A549 (cell line): ENCODE measurements around the gene GPR26. TPM values are rescaled to one million over a fixed set of nuclear protein-coding genes. Genes with fewer than 3 reads are reported as not detected.

ENCODE experiments used
- ATAC-seq, 2 experiments: fragments of 200-7000 bp in 1 of 2; fragments of >200 bp in 1 of 2; cut with Nextera tagmentation in 1 of 2; cut with Tn5 transposase in 1 of 2; 3 replicates each; pipeline versions ENCODE4 v1.8.0 to v1.9.1; 2018 to 2020; ENCODE audit warnings: mild to moderate bottlenecking in 1 of 2, moderate library complexity in 1 of 2
- CTCF ChIA-PET: fragments of 300-600 bp; sonication (Branson Sonifier 250); formaldehyde crosslinking; extraction: SDS; loops from one replicate; lab custom pipeline; 2021; ENCODE audit warnings: antibody characterized with exemption, inconsistent platforms; lab: Yijun Ruan, JAX
- POLR2A ChIA-PET: fragments of 350-600 bp; formaldehyde crosslinking; extraction: SDS; loops from one replicate; lab custom pipeline; 2021; ENCODE audit warnings: antibody characterized with exemption, inconsistent platforms; lab: Yijun Ruan, JAX
- DNase-seq, 2 experiments: peaks; one replicate each; pipeline versions ENCODE4 v3.0.0 to v3.0.0-alpha.2; 2011 to 2016; ENCODE audit warnings: low read depth in 1 of 2, low spot score in 1 of 2
- FAIRE-seq: peaks from 2 replicates; lab custom pipeline; 2011; peaks lifted over from hg19 to GRCh38; lab: Jason Lieb, UNC
- H3K27ac ChIP-seq, 2 experiments: fragments of >200 bp; sonication (Bioruptor Twin); formaldehyde crosslinking; 3 replicates each; pipeline ENCODE4 v1.5.1; 2016 to 2017
- H3K4me1 ChIP-seq: fragments of >200 bp; sonication (Bioruptor Twin); formaldehyde crosslinking; 3 replicates; pipeline ENCODE4 v1.6.1; 2016
- H3K4me2 ChIP-seq: fragments of >200 bp; sonication (Bioruptor Twin); formaldehyde crosslinking; 3 replicates; pipeline ENCODE4 v1.6.1; 2016
- H3K4me3 ChIP-seq: fragments of >200 bp; sonication (Bioruptor Twin); formaldehyde crosslinking; 3 replicates; pipeline ENCODE4 v1.5.1; 2016
- H3K9me3 ChIP-seq: fragments of >200 bp; sonication (Bioruptor Twin); formaldehyde crosslinking; 3 replicates; pipeline ENCODE4 v1.6.1; 2016
- BHLHE40 ChIP-seq: IDR thresholded peaks from 2 replicates; pipeline ENCODE4 v1.6.1; 2012; ENCODE audit warnings: low read depth, low read length, inconsistent platforms
- CBX8 ChIP-seq: fragments of 200-600 bp; sonication (generic); IDR thresholded peaks from 2 replicates; pipeline ENCODE4 v1.6.1; 2016
- CEBPB ChIP-seq, 2 experiments: fragments of >200 bp in 1 of 2; sonication (Bioruptor Twin) in 1 of 2; formaldehyde crosslinking in 1 of 2; IDR thresholded peaks; 2 replicates each; pipeline ENCODE4 v1.6.1; 2012 to 2016
- EP300 ChIP-seq, 2 experiments: fragments of >200 bp; sonication (Bioruptor Twin); formaldehyde crosslinking; IDR thresholded peaks; 2 replicates in 1 of 2; 3 replicates in 1 of 2; pipeline ENCODE4 v1.6.1; 2016 to 2017
- GATA3 ChIP-seq: IDR thresholded peaks from 2 replicates; pipeline ENCODE4 v1.6.1; 2012; ENCODE audit warnings: borderline replicate concordance
- HOXA7 ChIP-seq: fragments of 250-450 bp; sonication (Bioruptor Pico); IDR thresholded peaks from 2 replicates; pipeline ENCODE4 v1.5.0; 2020; ENCODE audit warnings: mild to moderate bottlenecking, moderate library complexity
- HOXB5 ChIP-seq: fragments of 250-450 bp; sonication (Bioruptor Pico); IDR thresholded peaks from 2 replicates; pipeline ENCODE4 v1.5.0; 2020; ENCODE audit warnings: mild to moderate bottlenecking, moderate library complexity
- JUN ChIP-seq, 2 experiments: fragments of >200 bp; sonication (Bioruptor Twin); formaldehyde crosslinking; IDR thresholded peaks; 2 replicates in 1 of 2; 3 replicates in 1 of 2; pipeline ENCODE4 v1.6.1; 2016 to 2017
- MAZ ChIP-seq: fragments of 150-350 bp; IDR thresholded peaks from 2 replicates; pipeline ENCODE4 v1.6.1; 2014; ENCODE audit warnings: antibody characterized with exemption, low read depth, low read length, borderline replicate concordance
- NFE2L2 ChIP-seq: fragments of 150-350 bp; conservative IDR thresholded peaks from 2 replicates; pipeline ENCODE4 v1.6.1; 2014; ENCODE audit warnings: low read length
- POLR2AphosphoS2 ChIP-seq: conservative IDR thresholded peaks from 2 replicates; pipeline ENCODE4 v1.6.1; 2012; ENCODE audit warnings: low read length, improper control_type of control experiment, inconsistent platforms
- RNF2 ChIP-seq: fragments of 200-600 bp; sonication (generic); IDR thresholded peaks from 2 replicates; pipeline ENCODE4 v1.6.1; 2016; ENCODE audit warnings: low read depth, mild to moderate bottlenecking, antibody characterized with exemption, moderate library complexity, borderline replicate concordance
- ZSCAN20 ChIP-seq: fragments of 250-450 bp; sonication (Bioruptor Pico); IDR thresholded peaks from 2 replicates; pipeline ENCODE4 v1.8.0; 2022; ENCODE audit warnings: mild to moderate bottlenecking, moderate library complexity
- WGBS: methylation state at CpG from one replicate; pipeline ENCODE4 v1.1.6; 2017; ENCODE audit errors: missing lambda C conversion rate; 5-methylcytosine and 5-hydroxymethylcytosine counted together
- polyA plus RNA-seq, 4 experiments: library from polyadenylated mRNA; depleted of rRNA in 3 of 4; stranded (reverse); fragments of >200 nt; fragmentation: RNase III in 1 of 4; extraction: RNeasy Plus Mini Kit Qiagen cat#74134 plus additional on column Dnase treatment in 1 of 4; gene quantifications; 2 replicates in 3 of 4; 3 replicates in 1 of 4; pipeline ENCODE4 v1.2.3, GENCODE V29; 2011 to 2017
- TF ChIP-seq, protein P1 (sequence below): IDR thresholded peaks from 2 replicates; pipeline ENCODE4 v1.6.1; 2012; ENCODE audit warnings: low read depth, borderline replicate concordance
- TF ChIP-seq, protein P2 (sequence below): fragments of 250-450 bp; sonication (Bioruptor Pico); IDR thresholded peaks from 2 replicates; pipeline ENCODE4 v1.5.0; 2021; ENCODE audit warnings: mild to moderate bottlenecking, moderate library complexity, borderline replicate concordance
- TF ChIP-seq, protein P3 (sequence below): fragments of >200 bp; sonication (Bioruptor Twin); formaldehyde crosslinking; IDR thresholded peaks from 3 replicates; pipeline ENCODE4 v1.6.1; 2016
- TF ChIP-seq, protein P4 (sequence below): fragments of 200-600 bp; sonication (generic); IDR thresholded peaks from 2 replicates; pipeline ENCODE4 v1.6.1; 2016; ENCODE audit warnings: antibody characterized with exemption, mild to moderate bottlenecking, moderate library complexity
- TF ChIP-seq, protein P5 (sequence below): IDR thresholded peaks from 2 replicates; pipeline ENCODE4 v1.6.1; 2012
- TF ChIP-seq, protein P6 (sequence below): IDR thresholded peaks from 2 replicates; pipeline ENCODE4 v1.6.1; 2012

GPR26 gene
- polyA plus RNA-seq, 2 of the 4 experiments (the other 2 are of a cell fraction), result not detected

DNA sequence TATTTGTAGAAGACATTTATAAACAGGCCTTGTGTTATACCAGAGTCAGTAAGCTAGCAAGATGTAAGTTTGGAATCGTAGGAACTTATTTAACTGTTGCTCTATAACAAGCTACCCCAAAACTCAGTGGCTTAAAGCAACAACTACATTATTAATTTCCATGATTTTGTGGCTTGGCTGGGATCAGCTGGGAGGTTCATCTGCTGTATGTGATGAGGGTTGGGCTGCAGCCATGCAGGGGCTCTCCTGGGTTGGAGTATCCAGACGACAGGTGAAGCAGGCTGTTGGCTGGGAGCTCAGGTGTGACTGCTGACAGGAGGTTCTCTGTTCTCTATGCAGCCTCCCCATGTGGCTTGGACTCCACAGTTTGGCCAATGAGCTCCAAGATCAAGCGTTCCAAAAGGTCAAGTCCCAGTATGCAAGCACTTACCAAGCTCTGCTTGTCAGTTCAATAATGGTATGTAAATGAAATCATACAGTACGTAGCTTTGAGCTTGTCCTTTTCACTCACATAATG is 52.4 kb downstream of the GPR26 start:
- H3K4me1 ChIP-seq, result no peaks in the 10 kb centered on the region
- CTCF ChIA-PET, result interaction anchor here (0.7 to 1.4 kb wide), 3 partner anchors 11 to 136 kb away, joined by 3 read pairs; no protein-coding TSS in a partner anchor
- H3K27ac ChIP-seq, result no peak overlapping the region
- H3K4me2 ChIP-seq, result no peak overlapping the region
- POLR2A ChIA-PET, result no interaction called here
- TF ChIP-seq BHLHE40 (no peak), CBX8 (no peak), GATA3 (no peak), NFE2L2 (no peak), POLR2AphosphoS2 (no peak), CEBPB (IDR thresholded peaks at IDR 0.05) (no peak), RNF2 (no peak), MAZ (no peak), EP300 (IDR thresholded peaks at IDR 0.05) (no peak), HOXB5 (CRISPR knock-in tag) (no peak)
- TF ChIP-seq, protein P1, sequence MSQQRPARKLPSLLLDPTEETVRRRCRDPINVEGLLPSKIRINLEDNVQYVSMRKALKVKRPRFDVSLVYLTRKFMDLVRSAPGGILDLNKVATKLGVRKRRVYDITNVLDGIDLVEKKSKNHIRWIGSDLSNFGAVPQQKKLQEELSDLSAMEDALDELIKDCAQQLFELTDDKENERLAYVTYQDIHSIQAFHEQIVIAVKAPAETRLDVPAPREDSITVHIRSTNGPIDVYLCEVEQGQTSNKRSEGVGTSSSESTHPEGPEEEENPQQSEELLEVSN, result no peak
- TF ChIP-seq, protein P2, sequence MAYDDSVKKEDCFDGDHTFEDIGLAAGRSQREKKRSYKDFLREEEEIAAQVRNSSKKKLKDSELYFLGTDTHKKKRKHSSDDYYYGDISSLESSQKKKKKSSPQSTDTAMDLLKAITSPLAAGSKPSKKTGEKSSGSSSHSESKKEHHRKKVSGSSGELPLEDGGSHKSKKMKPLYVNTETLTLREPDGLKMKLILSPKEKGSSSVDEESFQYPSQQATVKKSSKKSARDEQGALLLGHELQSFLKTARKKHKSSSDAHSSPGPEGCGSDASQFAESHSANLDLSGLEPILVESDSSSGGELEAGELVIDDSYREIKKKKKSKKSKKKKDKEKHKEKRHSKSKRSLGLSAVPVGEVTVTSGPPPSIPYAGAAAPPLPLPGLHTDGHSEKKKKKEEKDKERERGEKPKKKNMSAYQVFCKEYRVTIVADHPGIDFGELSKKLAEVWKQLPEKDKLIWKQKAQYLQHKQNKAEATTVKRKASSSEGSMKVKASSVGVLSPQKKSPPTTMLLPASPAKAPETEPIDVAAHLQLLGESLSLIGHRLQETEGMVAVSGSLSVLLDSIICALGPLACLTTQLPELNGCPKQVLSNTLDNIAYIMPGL (CRISPR knock-in tag), result no peak
- TF ChIP-seq, protein P3, sequence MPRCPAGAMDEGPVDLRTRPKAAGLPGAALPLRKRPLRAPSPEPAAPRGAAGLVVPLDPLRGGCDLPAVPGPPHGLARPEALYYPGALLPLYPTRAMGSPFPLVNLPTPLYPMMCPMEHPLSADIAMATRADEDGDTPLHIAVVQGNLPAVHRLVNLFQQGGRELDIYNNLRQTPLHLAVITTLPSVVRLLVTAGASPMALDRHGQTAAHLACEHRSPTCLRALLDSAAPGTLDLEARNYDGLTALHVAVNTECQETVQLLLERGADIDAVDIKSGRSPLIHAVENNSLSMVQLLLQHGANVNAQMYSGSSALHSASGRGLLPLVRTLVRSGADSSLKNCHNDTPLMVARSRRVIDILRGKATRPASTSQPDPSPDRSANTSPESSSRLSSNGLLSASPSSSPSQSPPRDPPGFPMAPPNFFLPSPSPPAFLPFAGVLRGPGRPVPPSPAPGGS, result no peak
- TF ChIP-seq, protein P4, sequence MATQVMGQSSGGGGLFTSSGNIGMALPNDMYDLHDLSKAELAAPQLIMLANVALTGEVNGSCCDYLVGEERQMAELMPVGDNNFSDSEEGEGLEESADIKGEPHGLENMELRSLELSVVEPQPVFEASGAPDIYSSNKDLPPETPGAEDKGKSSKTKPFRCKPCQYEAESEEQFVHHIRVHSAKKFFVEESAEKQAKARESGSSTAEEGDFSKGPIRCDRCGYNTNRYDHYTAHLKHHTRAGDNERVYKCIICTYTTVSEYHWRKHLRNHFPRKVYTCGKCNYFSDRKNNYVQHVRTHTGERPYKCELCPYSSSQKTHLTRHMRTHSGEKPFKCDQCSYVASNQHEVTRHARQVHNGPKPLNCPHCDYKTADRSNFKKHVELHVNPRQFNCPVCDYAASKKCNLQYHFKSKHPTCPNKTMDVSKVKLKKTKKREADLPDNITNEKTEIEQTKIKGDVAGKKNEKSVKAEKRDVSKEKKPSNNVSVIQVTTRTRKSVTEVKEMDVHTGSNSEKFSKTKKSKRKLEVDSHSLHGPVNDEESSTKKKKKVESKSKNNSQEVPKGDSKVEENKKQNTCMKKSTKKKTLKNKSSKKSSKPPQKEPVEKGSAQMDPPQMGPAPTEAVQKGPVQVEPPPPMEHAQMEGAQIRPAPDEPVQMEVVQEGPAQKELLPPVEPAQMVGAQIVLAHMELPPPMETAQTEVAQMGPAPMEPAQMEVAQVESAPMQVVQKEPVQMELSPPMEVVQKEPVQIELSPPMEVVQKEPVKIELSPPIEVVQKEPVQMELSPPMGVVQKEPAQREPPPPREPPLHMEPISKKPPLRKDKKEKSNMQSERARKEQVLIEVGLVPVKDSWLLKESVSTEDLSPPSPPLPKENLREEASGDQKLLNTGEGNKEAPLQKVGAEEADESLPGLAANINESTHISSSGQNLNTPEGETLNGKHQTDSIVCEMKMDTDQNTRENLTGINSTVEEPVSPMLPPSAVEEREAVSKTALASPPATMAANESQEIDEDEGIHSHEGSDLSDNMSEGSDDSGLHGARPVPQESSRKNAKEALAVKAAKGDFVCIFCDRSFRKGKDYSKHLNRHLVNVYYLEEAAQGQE, result no peak
- TF ChIP-seq, protein P5, sequence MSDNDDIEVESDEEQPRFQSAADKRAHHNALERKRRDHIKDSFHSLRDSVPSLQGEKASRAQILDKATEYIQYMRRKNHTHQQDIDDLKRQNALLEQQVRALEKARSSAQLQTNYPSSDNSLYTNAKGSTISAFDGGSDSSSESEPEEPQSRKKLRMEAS, result no peak
- 5% methylated on average over 4 of the region's 4 CpGs for WGBS
- FAIRE-seq, result no peak
- DNase-seq, result no peak
- H3K4me3 ChIP-seq, result no peak overlapping the region
- ATAC-seq, result no peak
- no peaks in the 10 kb centered on the region for H3K9me3 ChIP-seq

DNA sequence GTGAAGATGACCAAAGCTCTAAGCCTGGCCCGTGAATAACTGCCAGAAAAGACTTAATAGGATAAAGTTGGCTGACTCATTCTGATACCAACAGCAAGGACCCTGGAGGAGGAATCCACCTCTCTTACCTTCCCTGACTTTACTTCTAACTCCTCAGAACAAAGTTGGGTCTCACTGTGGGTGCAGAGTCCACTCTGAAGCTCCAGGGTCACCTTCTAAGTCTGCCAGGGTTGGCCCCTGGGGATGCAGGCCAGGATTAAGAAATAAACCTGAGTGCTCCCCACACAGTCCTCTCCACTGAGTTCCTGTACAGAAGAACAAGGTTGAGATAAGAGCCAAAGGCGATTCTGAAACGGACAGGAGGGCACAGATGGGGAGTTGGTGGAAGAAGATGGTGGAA is 54.4 kb downstream of the GPR26 start:
- H3K4me1 ChIP-seq, result no peaks in the 10 kb centered on the region
- ChIA-PET CTCF (interaction anchor here (1.6 kb wide), 1 partner anchor 63 kb away, joined by 3 read pairs; no protein-coding TSS in a partner anchor), POLR2A (no interaction called here)
- no peak overlapping the region for H3K27ac ChIP-seq
- TF ChIP-seq, protein P1, result no peak
- TF ChIP-seq JUN (IDR thresholded peaks at IDR 0.05) (no peak), HOXA7 (CRISPR knock-in tag) (no peak), RNF2 (no peak), ZSCAN20 (CRISPR knock-in tag) (no peak), GATA3 (no peak)
- TF ChIP-seq, protein P6, sequence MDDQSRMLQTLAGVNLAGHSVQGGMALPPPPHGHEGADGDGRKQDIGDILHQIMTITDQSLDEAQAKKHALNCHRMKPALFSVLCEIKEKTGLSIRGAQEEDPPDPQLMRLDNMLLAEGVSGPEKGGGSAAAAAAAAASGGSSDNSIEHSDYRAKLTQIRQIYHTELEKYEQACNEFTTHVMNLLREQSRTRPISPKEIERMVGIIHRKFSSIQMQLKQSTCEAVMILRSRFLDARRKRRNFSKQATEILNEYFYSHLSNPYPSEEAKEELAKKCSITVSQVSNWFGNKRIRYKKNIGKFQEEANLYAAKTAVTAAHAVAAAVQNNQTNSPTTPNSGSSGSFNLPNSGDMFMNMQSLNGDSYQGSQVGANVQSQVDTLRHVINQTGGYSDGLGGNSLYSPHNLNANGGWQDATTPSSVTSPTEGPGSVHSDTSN, result no peak
- no peaks in the 10 kb centered on the region for H3K9me3 ChIP-seq
- DNase-seq (no peak), FAIRE-seq (no peak), ATAC-seq (no peak)
- H3K4me2 ChIP-seq, result no peak overlapping the region
- H3K4me3 ChIP-seq, result no peak overlapping the region
- 0% methylated on average over 3 of the region's 3 CpGs for WGBS
